GM10847 (cell line): Measurements from ENCODE around the gene PDPN.

Experiments used
- POLR2A ChIP-seq: IDR thresholded peaks from 2 replicates; pipeline ENCODE4 v1.6.1; 2011; ENCODE audit not compliant: insufficient read length; ENCODE audit errors: extremely low read depth

Gene PDPN

DNA sequence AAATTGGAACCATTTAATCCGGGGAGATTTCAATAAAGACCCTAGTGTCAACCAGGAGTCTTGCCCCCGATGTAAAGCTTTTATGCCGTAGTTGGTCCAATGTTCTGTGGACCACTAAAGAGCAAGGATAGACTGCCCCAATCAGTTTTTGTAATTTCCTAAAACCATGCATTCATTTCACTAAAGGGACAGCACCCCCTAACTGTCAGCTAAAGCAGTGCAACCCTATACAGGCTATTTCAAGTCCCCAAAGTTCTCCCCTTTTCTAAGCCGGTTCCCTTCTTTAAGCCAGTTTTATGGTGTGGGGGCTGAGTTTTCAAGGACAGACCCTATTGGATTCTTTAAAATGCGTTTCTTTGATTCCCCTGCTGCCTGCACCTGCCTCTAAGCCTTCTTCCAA, 12.7 kb upstream of the PDPN start:
- no peak for TF ChIP-seq POLR2A

DNA sequence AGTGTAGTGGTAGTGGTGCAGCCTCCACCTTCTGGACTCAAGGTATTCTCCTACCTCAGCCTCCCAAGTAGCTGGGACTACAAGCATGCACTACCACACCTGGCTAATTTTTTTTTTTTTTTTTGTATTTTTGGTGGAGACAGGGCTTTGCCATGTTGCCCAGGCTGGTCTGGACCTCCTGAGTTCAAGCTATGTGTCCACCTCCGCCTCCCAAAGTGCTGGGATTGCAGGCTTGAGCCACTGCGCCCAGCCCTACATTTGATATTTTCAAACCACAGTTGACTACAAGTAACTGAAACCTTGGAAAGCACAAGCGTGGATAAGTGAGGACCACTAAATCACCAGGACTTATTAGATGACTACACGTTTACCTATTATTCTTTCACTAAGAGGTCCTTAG, 10.0 kb upstream of the PDPN start:
- TF ChIP-seq POLR2A, result no peak

DNA sequence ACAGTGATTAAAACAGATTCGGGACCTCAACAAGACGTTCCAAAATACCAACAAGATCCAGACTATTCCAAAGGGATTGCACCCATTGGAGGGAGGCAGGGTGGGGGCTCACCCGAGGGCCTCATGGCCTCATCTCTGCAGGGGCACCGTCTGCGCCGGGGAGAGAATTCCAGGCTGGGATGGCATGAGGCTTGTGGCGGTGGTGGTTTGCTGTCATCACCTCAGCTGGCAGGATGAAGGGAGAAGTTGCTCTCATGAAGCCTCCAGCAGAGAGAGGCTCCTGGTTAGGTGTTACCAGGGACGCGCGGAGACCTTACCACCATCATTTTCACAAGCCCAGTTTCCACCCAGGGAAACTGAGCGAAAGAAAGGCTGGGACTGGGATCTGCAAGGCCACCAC, 6.7 kb upstream of the PDPN start:
- TF ChIP-seq POLR2A, result no peak

- no peak for TF ChIP-seq POLR2A
Observed at GRCh38 chr1:13577846-13578245, 5.8 kb upstream of the PDPN start.

DNA sequence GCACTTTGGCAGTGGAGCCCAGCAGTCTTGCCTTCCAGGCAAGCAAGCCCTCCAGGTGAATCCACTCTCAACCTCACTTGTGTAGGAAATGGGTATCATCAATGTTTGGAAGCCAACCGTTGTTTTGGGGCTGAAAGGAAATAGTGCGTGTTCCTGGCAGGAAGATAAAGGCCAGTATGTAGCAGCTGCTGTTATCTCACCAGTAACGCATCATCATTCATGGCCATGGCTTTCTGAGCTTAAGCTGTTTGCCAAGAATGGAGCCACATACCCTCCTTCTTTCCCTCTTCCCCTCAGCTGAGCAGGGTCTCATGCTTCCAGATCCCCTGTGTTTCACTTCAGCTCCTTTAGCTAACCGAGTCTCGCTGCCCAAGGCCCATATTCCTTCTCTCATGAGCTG, 2.2 kb upstream of the PDPN start:
- TF ChIP-seq POLR2A, result no peak

DNA sequence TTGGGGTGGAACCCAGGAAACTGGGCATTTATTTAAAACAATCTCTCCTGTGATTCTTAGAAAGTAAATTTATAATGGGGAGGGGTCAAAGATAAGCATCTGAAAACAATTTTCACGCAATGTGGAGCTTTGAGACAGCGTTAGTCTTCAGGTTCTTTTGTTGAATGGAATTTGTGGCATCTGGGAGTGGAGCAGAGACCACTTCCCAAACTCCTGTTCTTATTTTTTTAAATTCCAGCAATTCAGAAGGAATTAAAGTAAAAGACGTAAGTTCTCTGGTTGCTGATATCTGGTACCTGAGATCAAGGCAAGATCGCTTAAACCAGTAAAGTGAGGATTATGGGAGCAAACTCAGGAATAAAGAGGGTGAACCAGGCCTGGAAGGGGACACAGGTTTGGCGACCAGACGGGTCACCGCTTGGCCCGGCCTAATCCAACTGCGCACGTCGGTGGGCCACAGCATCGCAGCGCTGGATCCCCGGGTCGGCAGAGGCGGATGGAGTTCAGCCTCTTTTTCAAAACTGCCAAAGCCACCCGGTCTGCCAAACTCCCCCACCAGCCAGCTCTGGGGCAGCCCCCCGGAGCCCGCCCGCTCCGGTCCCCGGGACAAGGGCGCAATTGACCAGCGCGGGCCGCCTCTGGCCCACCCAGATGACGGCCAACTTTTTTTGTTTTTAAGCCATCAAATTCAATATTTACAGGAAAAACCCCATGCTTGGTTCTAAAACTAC, 754 bp upstream of the PDPN start:
- TF ChIP-seq POLR2A, result no peak

GRCh38 chr1:13583966-13584791, 547 bp downstream of the PDPN start:
- no peak for TF ChIP-seq POLR2A

DNA sequence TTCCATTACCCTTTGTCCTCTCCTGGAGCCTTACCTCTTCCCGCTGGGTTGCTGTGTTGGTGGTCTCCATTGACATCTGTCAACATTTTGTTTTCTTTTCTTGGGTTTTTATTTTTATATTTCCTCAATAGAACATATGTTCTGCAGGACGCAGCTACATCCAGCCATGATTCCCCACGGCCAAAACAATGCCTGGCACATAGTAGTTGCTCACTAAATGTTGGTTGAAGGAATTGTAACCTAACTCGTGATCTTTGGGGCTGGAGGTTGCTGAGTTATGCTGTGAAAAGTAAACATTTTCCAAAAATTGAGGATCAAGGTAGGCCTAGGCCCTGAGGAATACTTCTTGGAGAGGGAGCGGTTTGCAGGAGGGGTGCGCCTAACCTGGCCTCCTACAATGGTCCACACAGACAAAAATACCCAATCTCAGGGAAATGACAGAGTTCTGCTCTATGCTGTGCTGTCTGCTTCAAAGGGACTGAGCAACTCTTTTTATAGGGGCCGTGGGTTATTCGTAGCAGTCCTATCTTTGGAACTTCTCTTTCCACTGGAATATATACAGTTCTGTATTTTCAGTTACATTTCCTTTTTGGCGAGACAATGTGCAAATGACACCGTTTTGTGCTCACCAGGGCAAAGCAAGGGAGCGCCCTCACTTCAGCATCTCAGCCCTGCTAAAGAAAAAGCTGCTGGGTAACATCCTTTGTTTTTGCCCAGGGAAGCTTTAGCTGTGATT, 1.4 kb downstream of the PDPN start:
- no peak for TF ChIP-seq POLR2A

DNA sequence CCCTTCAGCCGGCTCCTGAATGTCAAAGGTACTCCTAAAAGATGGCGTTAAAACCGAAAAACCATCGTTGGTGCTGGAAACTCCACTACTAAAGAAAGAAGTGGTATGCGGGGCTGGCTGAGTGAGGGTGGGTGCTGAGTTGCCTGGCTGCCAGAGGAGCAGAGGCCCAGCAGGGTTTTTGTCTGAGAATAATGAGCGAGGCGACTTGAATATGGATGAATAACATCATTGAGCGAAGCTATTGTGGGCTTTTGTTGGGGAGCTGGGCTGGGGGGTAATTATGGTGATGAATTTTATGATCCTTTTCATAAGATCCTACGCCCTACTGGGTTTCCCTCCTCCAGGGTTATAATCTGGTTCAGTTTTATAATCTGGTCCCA, 2.0 kb downstream of the PDPN start:
- TF ChIP-seq POLR2A, result no peak

- no peak for TF ChIP-seq POLR2A
Observed at GRCh38 chr1:13586001-13586400, 2.4 kb downstream of the PDPN start.

DNA sequence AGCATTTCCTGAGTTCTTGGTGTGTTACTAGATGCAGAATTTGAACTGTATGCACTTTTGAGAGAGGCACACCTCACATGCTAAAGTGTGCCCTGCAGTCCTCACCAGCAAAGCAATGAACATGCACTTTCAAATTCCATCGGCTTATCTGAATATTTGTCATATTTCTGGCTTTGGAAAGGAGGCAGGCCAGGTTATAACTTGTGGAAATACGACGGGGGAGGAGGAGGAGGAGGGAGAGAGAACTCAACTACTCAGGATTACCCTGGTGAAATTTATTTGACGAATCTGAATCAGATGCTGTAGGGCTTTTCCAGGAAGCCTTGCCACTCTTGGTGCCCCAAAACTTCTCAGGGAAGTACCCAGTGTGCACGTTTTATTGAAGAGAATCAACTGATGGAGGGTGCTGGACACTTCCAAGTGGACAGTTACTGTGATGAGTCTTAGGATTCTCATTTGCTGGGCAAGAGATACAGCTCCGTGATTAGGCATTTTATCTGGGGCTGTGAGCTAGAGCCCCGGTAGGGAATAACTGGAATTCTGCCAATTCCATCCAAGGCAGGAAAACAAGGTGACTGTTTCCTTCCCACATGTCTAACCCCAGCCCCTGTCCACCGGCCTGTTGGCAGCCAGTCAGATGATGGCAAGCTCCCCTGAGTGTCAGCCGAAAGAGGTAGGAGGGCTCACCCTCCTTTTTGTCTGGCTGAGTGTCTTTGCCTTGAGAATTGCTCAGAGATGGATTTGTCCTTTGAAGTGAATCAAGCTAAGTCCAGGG, 3.8 kb downstream of the PDPN start:
- no peak for TF ChIP-seq POLR2A

DNA sequence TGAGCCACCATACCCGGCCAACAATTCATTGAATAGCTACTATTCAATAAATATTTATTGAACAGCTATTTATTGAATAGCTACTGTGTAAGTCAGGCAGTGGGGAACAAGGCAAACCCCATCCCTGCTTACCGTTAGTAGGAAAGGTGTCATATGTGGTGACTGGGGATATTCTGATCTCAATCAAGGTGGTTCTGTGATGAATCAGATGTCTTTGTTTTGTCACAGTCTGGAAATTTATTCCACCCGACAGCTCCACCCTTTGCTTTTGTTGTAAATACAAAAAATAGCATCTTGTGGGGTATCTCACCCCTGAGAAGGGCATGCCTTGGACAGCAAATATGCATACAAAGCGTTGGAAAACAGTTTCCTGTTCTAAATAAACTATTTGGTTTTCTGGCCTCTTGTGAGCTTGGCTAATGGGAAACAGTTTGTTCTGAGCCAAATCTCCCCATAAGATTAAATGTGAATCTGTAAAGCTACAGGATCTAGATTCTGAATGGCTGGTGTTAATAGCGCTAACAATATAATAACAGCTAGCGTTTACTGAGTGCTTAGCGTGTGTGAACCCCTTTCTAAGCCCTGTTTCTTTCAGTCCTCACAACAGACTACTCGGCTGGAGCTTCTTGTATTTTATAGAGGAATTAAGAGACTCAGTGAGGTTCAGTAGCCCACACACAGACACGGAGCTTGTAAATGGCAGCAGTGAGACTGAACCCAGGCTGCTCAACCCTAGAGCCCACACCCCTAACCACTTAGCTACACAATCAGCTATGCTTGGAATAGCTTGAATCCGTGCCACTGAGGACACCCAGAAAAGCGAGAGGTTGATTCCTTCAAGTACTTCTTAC, 5.5 kb downstream of the PDPN start:
- TF ChIP-seq POLR2A, result no peak

GRCh38 chr1:13590486-13590885, 6.9 kb downstream of the PDPN start:
- TF ChIP-seq POLR2A, result no peak

DNA sequence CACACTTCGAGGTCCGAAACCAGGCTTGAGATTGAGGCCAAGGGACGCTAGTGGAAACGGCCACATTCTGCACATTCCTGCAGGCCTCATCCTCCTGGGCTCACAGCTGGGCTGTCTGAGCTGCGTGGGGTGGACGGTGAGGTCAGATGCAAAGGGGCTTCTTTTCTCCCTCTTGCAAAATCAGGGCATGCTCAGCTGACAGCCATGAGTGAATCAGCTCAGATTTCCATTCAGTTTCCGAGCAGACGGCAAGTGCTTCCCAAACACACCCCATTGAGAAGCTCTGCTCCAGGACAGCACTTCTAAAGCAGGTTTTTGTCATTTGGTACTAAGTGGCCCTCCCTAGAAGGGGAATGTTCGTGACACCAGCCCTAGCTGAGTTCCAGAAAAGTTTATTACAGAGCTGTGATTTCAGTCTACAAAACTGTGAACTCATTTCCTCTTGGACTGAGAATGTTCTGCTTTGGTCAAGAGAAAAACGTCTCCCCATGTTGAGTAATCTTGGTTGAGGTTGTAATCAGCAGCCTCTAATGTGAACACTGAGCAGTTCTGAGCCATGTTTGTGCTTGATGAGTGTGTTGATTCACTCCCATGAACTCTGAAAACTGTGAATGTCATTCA, 10.0 kb downstream of the PDPN start:
- TF ChIP-seq POLR2A, result no peak
